HEK293 (cell line): ENCODE results near the gene CD151.
A peak's percentile ranks its signal among the peaks of the same experiment; 100 is the strongest.

Source experiments
- GLIS1 ChIP-seq: fragments of 450-650 bp; formaldehyde crosslinking; IDR thresholded peaks from 2 replicates; pipeline ENCODE4 v1.5.1; 2016; ENCODE audit warnings: missing biosample characterization, missing genetic modification characterization
- YY1 ChIP-seq: fragments of 450-650 bp; formaldehyde crosslinking; IDR thresholded peaks from 2 replicates; pipeline ENCODE4 v1.5.1; 2018; ENCODE audit warnings: missing biosample characterization, missing genetic modification characterization
- ZIC2 ChIP-seq: fragments of 450-650 bp; formaldehyde crosslinking; IDR thresholded peaks from 2 replicates; pipeline ENCODE4 v1.5.1; 2016; ENCODE audit warnings: missing biosample characterization, missing genetic modification characterization
- ZNF146 ChIP-seq: fragments of 450-650 bp; formaldehyde crosslinking; IDR thresholded peaks from 2 replicates; pipeline ENCODE4 v1.5.1; 2016; ENCODE audit warnings: missing biosample characterization, missing genetic modification characterization
- ZNF2 ChIP-seq: fragments of 450-650 bp; formaldehyde crosslinking; IDR thresholded peaks from 2 replicates; pipeline ENCODE4 v1.5.1; 2016; ENCODE audit warnings: missing biosample characterization, missing genetic modification characterization
- ZNF214 ChIP-seq: fragments of 450-650 bp; formaldehyde crosslinking; IDR thresholded peaks from 2 replicates; pipeline ENCODE4 v1.5.1; 2017; ENCODE audit warnings: missing biosample characterization, mild to moderate bottlenecking, missing genetic modification characterization, borderline replicate concordance
- ZNF394 ChIP-seq: fragments of 450-650 bp; formaldehyde crosslinking; IDR thresholded peaks from 2 replicates; pipeline ENCODE4 v1.5.1; 2016; ENCODE audit warnings: missing biosample characterization, missing genetic modification characterization, mild to moderate bottlenecking, moderate library complexity, borderline replicate concordance
- TF ChIP-seq, protein P1 (sequence below): fragments of 450-650 bp; formaldehyde crosslinking; IDR thresholded peaks from 2 replicates; pipeline ENCODE4 v1.5.1; 2016; ENCODE audit warnings: missing biosample characterization, missing genetic modification characterization
- TF ChIP-seq, protein P2 (sequence below): fragments of 450-650 bp; formaldehyde crosslinking; optimal IDR thresholded peaks from 2 replicates; pipeline ENCODE3; 2016; ENCODE audit warnings: missing biosample characterization, mild to moderate bottlenecking, missing genetic modification characterization
- TF ChIP-seq, protein P3 (sequence below): fragments of 450-650 bp; formaldehyde crosslinking; IDR thresholded peaks from 2 replicates; pipeline ENCODE4 v1.5.1; 2016; ENCODE audit warnings: missing biosample characterization, missing genetic modification characterization
- TF ChIP-seq, protein P4 (sequence below): fragments of 450-650 bp; formaldehyde crosslinking; IDR thresholded peaks from 2 replicates; pipeline ENCODE4 v1.5.1; 2016; ENCODE audit warnings: missing biosample characterization, missing genetic modification characterization

DNA sequence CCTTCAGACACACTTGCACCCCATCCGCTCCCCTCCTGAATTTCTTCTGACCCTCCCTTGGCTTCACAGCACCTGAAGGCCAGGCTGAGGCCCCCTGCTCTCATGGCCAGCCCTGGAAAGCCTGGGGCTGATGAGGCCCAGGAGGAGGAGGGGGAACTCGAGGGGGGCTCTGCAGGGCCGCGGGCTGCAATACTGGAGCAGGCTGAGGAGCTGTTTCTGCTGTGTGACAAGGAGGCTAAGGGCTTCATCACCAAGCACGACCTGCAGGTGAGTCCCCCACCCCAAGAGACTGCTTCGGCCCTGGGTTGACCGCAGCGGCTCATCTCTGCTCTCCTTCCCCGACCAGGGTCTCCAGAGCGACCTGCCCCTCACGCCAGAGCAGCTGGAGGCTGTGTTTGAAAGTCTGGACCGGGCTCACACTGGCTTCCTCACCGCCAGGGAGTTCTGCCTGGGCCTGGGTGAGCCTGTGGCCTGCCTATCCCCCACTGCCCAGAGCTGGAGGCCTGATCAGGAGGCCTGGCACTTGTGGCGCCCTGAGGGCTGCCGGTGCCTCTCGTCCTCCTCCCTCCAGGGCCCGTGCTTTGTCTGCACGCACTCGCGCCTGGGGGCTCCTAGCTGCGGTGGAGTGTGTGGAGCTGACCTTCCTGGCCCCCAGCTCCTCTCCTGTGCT is 4.1 kb upstream of the CD151 start:
- TF ChIP-seq ZNF146 (tag by site-specific recombination): no peak
- TF ChIP-seq, protein P1, sequence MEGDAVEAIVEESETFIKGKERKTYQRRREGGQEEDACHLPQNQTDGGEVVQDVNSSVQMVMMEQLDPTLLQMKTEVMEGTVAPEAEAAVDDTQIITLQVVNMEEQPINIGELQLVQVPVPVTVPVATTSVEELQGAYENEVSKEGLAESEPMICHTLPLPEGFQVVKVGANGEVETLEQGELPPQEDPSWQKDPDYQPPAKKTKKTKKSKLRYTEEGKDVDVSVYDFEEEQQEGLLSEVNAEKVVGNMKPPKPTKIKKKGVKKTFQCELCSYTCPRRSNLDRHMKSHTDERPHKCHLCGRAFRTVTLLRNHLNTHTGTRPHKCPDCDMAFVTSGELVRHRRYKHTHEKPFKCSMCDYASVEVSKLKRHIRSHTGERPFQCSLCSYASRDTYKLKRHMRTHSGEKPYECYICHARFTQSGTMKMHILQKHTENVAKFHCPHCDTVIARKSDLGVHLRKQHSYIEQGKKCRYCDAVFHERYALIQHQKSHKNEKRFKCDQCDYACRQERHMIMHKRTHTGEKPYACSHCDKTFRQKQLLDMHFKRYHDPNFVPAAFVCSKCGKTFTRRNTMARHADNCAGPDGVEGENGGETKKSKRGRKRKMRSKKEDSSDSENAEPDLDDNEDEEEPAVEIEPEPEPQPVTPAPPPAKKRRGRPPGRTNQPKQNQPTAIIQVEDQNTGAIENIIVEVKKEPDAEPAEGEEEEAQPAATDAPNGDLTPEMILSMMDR: no peak
- TF ChIP-seq ZNF214 (tag by site-specific recombination): no peak
- TF ChIP-seq, protein P2, sequence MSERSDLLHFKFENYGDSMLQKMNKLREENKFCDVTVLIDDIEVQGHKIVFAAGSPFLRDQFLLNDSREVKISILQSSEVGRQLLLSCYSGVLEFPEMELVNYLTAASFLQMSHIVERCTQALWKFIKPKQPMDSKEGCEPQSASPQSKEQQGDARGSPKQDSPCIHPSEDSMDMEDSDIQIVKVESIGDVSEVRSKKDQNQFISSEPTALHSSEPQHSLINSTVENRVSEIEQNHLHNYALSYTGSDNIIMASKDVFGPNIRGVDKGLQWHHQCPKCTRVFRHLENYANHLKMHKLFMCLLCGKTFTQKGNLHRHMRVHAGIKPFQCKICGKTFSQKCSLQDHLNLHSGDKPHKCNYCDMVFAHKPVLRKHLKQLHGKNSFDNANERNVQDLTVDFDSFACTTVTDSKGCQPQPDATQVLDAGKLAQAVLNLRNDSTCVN (tag by site-specific recombination): no peak
- TF ChIP-seq, protein P3, sequence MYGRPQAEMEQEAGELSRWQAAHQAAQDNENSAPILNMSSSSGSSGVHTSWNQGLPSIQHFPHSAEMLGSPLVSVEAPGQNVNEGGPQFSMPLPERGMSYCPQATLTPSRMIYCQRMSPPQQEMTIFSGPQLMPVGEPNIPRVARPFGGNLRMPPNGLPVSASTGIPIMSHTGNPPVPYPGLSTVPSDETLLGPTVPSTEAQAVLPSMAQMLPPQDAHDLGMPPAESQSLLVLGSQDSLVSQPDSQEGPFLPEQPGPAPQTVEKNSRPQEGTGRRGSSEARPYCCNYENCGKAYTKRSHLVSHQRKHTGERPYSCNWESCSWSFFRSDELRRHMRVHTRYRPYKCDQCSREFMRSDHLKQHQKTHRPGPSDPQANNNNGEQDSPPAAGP (tag by site-specific recombination): no peak
- TF ChIP-seq ZNF394: no peak
- 0 out of 2 replicates have a peak, but pooled peaks have one; percentile 16 for TF ChIP-seq ZIC2 (tag by site-specific recombination)
- TF ChIP-seq GLIS1 (tag by site-specific recombination): no peak
- no peak for TF ChIP-seq ZNF2 (tag by site-specific recombination)
- TF ChIP-seq, protein P4, sequence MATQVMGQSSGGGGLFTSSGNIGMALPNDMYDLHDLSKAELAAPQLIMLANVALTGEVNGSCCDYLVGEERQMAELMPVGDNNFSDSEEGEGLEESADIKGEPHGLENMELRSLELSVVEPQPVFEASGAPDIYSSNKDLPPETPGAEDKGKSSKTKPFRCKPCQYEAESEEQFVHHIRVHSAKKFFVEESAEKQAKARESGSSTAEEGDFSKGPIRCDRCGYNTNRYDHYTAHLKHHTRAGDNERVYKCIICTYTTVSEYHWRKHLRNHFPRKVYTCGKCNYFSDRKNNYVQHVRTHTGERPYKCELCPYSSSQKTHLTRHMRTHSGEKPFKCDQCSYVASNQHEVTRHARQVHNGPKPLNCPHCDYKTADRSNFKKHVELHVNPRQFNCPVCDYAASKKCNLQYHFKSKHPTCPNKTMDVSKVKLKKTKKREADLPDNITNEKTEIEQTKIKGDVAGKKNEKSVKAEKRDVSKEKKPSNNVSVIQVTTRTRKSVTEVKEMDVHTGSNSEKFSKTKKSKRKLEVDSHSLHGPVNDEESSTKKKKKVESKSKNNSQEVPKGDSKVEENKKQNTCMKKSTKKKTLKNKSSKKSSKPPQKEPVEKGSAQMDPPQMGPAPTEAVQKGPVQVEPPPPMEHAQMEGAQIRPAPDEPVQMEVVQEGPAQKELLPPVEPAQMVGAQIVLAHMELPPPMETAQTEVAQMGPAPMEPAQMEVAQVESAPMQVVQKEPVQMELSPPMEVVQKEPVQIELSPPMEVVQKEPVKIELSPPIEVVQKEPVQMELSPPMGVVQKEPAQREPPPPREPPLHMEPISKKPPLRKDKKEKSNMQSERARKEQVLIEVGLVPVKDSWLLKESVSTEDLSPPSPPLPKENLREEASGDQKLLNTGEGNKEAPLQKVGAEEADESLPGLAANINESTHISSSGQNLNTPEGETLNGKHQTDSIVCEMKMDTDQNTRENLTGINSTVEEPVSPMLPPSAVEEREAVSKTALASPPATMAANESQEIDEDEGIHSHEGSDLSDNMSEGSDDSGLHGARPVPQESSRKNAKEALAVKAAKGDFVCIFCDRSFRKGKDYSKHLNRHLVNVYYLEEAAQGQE (tag by site-specific recombination): no peak
- no peak for TF ChIP-seq YY1 (tag by site-specific recombination)
